Mesenchymal stem cell (in vitro differentiated cells and primary cell): ENCODE data around the gene TECPR2.
A peak's percentile ranks its signal among the peaks of the same experiment; 100 is the strongest.

ENCODE experiments used
- DNase-seq: peaks from one replicate; pipeline ENCODE4 v3.0.0-alpha.2; 2013
- H2AFZ ChIP-seq: one replicate; pipeline ENCODE4 v1.6.1; 2013; ENCODE audit warnings: low read depth, mild to moderate bottlenecking, control low read depth, inconsistent platforms, low read length, moderate library complexity
- H2AK5ac ChIP-seq: 2 replicates; pipeline ENCODE4 v1.6.1; 2013; ENCODE audit warnings: low read length, moderate library complexity, mild to moderate bottlenecking, inconsistent platforms; ENCODE audit not compliant: severe bottlenecking
- H2BK120ac ChIP-seq: one replicate; pipeline ENCODE4 v1.6.1; 2013; ENCODE audit warnings: low read depth, mild to moderate bottlenecking, inconsistent platforms, low read length, moderate library complexity
- H2BK12ac ChIP-seq, 2 experiments: one replicate each; pipeline ENCODE4 v1.6.1; 2013; ENCODE audit warnings: inconsistent platforms in 2 of 2, low read length in 2 of 2, mild to moderate bottlenecking in 2 of 2, moderate library complexity in 2 of 2, control low read depth in 1 of 2
- H2BK15ac ChIP-seq: one replicate; pipeline ENCODE4 v1.6.1; 2013; ENCODE audit warnings: mild to moderate bottlenecking, low read depth, inconsistent platforms; ENCODE audit not compliant: poor library complexity, severe bottlenecking
- H2BK5ac ChIP-seq: 2 replicates; pipeline ENCODE4 v1.6.1; 2013; ENCODE audit warnings: low read depth, mild to moderate bottlenecking, low read length, control low read depth, inconsistent platforms; ENCODE audit not compliant: poor library complexity, severe bottlenecking
- H3K14ac ChIP-seq, 2 experiments: one replicate each; pipeline ENCODE4 v1.6.1; 2013; ENCODE audit warnings: inconsistent platforms in 2 of 2, low read length in 2 of 2, control low read depth in 1 of 2, mild to moderate bottlenecking in 1 of 2, moderate library complexity in 1 of 2
- H3K18ac ChIP-seq, 2 experiments: one replicate each; pipeline ENCODE4 v1.6.1; 2013; ENCODE audit warnings: inconsistent platforms in 2 of 2, low read length in 2 of 2, control low read depth in 1 of 2, low read depth in 1 of 2, mild to moderate bottlenecking in 1 of 2
- H3K23ac ChIP-seq, 2 experiments: one replicate each; pipeline ENCODE4 v1.6.1; 2013; ENCODE audit warnings: inconsistent platforms in 2 of 2, low read length in 2 of 2, mild to moderate bottlenecking in 2 of 2, moderate library complexity in 2 of 2, control low read depth in 1 of 2
- H3K27ac ChIP-seq: 2 replicates; pipeline ENCODE4 v1.5.1; 2013; ENCODE audit warnings: mild to moderate bottlenecking, moderate library complexity, low read length, control low read depth, inconsistent platforms; ENCODE audit not compliant: poor library complexity, severe bottlenecking
- H3K27me3 ChIP-seq, 2 experiments: 2 replicates each; pipeline versions ENCODE4 v1.6.1 to v1.7.0; 2013; ENCODE audit warnings: low read length in 2 of 2, mild to moderate bottlenecking in 2 of 2, moderate library complexity in 2 of 2, control low read depth in 1 of 2, inconsistent platforms in 1 of 2; ENCODE audit not compliant: control insufficient read depth in 1 of 2, insufficient read depth in 1 of 2
- H3K36me3 ChIP-seq, 2 experiments: 2 replicates each; pipeline versions ENCODE4 v1.6.1 to v1.7.0; 2013; ENCODE audit warnings: low read length in 2 of 2, control low read depth in 1 of 2, inconsistent platforms in 1 of 2, low read depth in 1 of 2, mild to moderate bottlenecking in 1 of 2; ENCODE audit not compliant: insufficient read depth in 2 of 2, control insufficient read depth in 1 of 2
- H3K4ac ChIP-seq, 2 experiments: one replicate each; pipeline ENCODE4 v1.6.1; 2013; ENCODE audit warnings: inconsistent platforms in 2 of 2, low read length in 2 of 2, mild to moderate bottlenecking in 2 of 2, moderate library complexity in 2 of 2, control low read depth in 1 of 2, low read depth in 1 of 2
- H3K4me1 ChIP-seq: 2 replicates; pipeline ENCODE4 v1.6.1; 2013; ENCODE audit warnings: low read depth, low read length, control low read depth; ENCODE audit not compliant: control insufficient read depth, insufficient read depth
- H3K4me2 ChIP-seq: 2 replicates; pipeline ENCODE4 v1.6.1; 2013; ENCODE audit warnings: low read length, mild to moderate bottlenecking, inconsistent platforms; ENCODE audit not compliant: poor library complexity, severe bottlenecking
- H3K4me3 ChIP-seq, 2 experiments: 2 replicates each; pipeline versions ENCODE4 v1.5.1 to v1.7.0; 2013; ENCODE audit warnings: low read length in 2 of 2, mild to moderate bottlenecking in 2 of 2, control low read depth in 1 of 2, low read depth in 1 of 2; ENCODE audit not compliant: insufficient read depth in 1 of 2
- H3K79me1 ChIP-seq: replicated peaks from 2 replicates; pipeline ENCODE4 v1.6.1; 2013; ENCODE audit warnings: mild to moderate bottlenecking, control low read depth, low read length, inconsistent platforms; ENCODE audit not compliant: poor library complexity, severe bottlenecking
- H3K9ac ChIP-seq: 2 replicates; pipeline ENCODE4 v1.7.0; 2013; ENCODE audit warnings: mild to moderate bottlenecking, low read length, moderate library complexity
- H3K9me3 ChIP-seq: 2 replicates; pipeline ENCODE4 v1.7.0; 2013; ENCODE audit warnings: mild to moderate bottlenecking, low read length; ENCODE audit not compliant: control insufficient read depth
- H4K8ac ChIP-seq: one replicate; pipeline ENCODE4 v1.6.1; 2013; ENCODE audit warnings: inconsistent platforms, mild to moderate bottlenecking, low read length, moderate library complexity
- H4K91ac ChIP-seq: one replicate; pipeline ENCODE4 v1.6.1; 2013; ENCODE audit warnings: mild to moderate bottlenecking, low read length, inconsistent platforms
- WGBS: methylation state at CpG from one replicate; pipeline ENCODE4 v1.1.7; 2013; ENCODE audit warnings: mixed read lengths; 5-methylcytosine and 5-hydroxymethylcytosine counted together

TECPR2 gene

DNA sequence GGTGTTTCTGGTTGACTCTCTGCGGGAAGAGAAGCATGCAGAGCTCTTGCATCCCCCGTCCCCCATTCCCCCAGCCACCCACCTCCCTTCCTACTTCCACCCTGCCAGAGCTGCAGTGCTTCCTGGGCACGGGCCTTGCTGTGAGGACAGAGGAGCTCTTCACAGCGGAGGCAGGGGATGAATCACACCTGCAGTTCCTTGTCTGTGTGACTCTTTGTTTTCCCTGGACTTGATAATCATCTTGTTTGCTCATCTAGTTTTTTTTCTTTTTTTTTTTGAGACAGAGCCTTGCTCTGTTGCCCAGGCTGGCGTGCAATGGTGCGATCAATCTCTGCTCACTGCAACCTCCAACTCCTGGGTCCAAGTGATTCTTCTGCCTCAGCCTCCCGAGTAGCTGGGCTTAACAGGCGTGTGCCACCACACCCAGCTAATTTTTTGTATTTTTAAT is 119.1 kb downstream of the TECPR2 start:
- Histone ChIP-seq H2BK12ac (no peak overlapping the region), H2BK5ac (no peak overlapping the region), H3K23ac (no peak overlapping the region), H3K36me3 (peaks cover 5 to 16% of the 10 kb centered on the region in 2 experiments), H3K9ac (no peak overlapping the region), H3K27ac (no peak overlapping the region), H3K4me3 (no peak overlapping the region), H3K27me3 (no peaks in the 10 kb centered on the region), H3K14ac (no peak overlapping the region), H3K4me2 (no peak overlapping the region), H3K4ac (no peak overlapping the region), H2AK5ac (no peak overlapping the region), H3K9me3 (no peaks in the 10 kb centered on the region), H2BK15ac (no peak overlapping the region), H2BK120ac (no peak overlapping the region), H3K79me1 (peaks cover 8% of the 10 kb centered on the region), H3K18ac (no peak overlapping the region), H2AFZ (no peak overlapping the region), H3K4me1 (peaks cover 6% of the 10 kb centered on the region), H4K91ac (no peak overlapping the region), H4K8ac (no peak overlapping the region)
- WGBS = 82% methylated on average over 8 of the region's 8 CpGs
- DNase-seq = no peak

DNA sequence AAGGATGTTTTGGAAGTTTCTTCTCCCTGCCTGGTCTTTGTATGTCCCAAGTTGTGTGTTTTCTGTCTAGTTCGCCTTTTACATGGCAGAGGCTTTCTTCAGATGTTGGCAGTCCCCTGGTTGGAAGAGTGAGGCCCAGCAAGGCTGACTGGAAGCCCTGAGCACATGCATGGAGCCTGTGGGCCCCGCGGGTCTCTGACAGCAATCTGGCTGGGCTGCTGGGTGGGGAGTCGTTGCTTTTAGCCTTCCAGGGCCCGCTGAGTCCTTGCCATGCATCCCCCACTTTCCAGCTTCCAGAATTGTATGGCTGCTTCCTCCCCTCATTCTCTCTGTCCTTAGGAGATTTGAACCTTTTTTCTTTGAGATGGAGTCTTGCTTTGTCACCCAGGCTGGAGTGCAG is 121.6 kb downstream of the TECPR2 start:
- H2BK12ac ChIP-seq = no peak overlapping the region
- no peak overlapping the region for H3K18ac ChIP-seq
- H3K27ac ChIP-seq = no peak overlapping the region
- no peaks in the 10 kb centered on the region for H3K9me3 ChIP-seq
- peaks cover 5% of the 10 kb centered on the region for H3K79me1 ChIP-seq
- H2AK5ac ChIP-seq = no peak overlapping the region
- 79% methylated on average over 5 of the region's 5 CpGs for WGBS
- H3K4me2 ChIP-seq = no peak overlapping the region
- H4K91ac ChIP-seq = no peak overlapping the region
- H3K4me1 ChIP-seq = peaks cover 6% of the 10 kb centered on the region
- no peak for DNase-seq
- H2AFZ ChIP-seq = no peak overlapping the region
- H3K36me3 ChIP-seq = peaks cover 5 to 14% of the 10 kb centered on the region in 2 experiments
- no peak overlapping the region for H3K14ac ChIP-seq
- no peak overlapping the region for H2BK15ac ChIP-seq
- no peak overlapping the region for H3K9ac ChIP-seq
- no peak overlapping the region for H4K8ac ChIP-seq
- no peak overlapping the region for H2BK5ac ChIP-seq
- H3K27me3 ChIP-seq = no peaks in the 10 kb centered on the region
- no peak overlapping the region for H3K4ac ChIP-seq
- no peak overlapping the region for H3K23ac ChIP-seq
- H3K4me3 ChIP-seq = no peak overlapping the region
- no peak overlapping the region for H2BK120ac ChIP-seq

DNA sequence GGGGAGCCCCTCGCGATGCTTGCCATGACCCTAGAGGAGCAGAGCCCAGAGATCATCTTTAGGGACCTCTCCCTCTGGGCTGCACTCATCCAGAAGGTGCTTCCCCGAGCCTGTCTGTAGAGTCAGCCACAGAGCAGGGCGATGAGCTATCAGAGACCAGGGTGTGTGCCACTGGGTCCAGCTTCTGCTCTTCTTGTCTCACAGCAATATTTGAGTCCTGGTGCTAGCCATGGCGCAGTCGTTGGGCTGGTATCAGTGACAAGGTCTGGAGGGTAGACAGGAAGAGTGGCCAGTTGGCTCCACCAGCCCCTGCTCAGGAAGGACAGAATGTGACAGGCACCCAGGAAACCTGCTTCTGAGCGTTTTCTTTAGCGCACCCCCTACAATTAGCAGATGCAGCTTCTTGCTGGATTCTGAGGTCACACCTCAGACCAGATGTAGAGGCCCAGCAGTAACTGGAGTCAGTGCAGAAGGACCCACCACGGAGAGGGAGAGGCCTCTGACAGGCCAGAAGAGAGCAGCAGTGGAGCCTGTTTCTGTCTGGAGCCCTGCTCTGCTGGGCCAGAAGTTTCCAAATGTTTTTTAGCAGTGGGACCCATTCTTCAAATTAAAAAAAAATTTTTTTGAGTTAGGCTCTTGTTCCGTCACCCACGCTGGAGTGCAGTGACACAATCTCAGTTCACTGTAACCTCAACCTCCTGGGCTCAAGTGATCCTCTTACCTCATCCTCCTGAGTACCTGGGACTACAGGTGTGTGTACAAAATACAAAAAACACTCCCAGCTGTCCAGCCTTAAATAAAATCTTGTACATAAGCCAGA is 123.2 kb downstream of the TECPR2 start:
- Histone ChIP-seq H3K4ac (no peak overlapping the region), H2AFZ (no peak overlapping the region), H3K79me1 (peaks cover 3% of the 10 kb centered on the region), H3K9me3 (no peaks in the 10 kb centered on the region), H2BK12ac (no peak overlapping the region), H4K91ac (no peak overlapping the region), H2AK5ac (no peak overlapping the region), H3K27ac (no peak overlapping the region), H3K4me3 (no peak overlapping the region), H2BK120ac (no peak overlapping the region), H3K23ac (no peak overlapping the region), H3K9ac (no peak overlapping the region), H3K18ac (no peak overlapping the region), H4K8ac (no peak overlapping the region), H3K27me3 (no peaks in the 10 kb centered on the region), H3K4me2 (no peak overlapping the region), H3K36me3 (peaks cover 5 to 11% of the 10 kb centered on the region in 2 experiments), H2BK5ac (no peak overlapping the region), H2BK15ac (no peak overlapping the region), H3K4me1 (peaks cover 6% of the 10 kb centered on the region), H3K14ac (peak overlapping the region in 1 of 2 experiments; percentile 30)
- WGBS = 93% methylated on average over 11 of the region's 11 CpGs
- no peak for DNase-seq

- Histone ChIP-seq H3K4me1 (peaks cover 5% of the 10 kb centered on the region), H3K79me1 (peaks cover 5% of the 10 kb centered on the region), H2BK120ac (no peak overlapping the region), H3K18ac (no peak overlapping the region), H2BK12ac (no peak overlapping the region), H2BK15ac (no peak overlapping the region), H3K14ac (no peak overlapping the region), H2AFZ (no peak overlapping the region), H3K9me3 (no peaks in the 10 kb centered on the region), H3K36me3 (peaks cover 5 to 14% of the 10 kb centered on the region in 2 experiments), H3K9ac (no peak overlapping the region), H3K4me3 (no peak overlapping the region), H4K91ac (no peak overlapping the region), H2BK5ac (no peak overlapping the region), H3K23ac (no peak overlapping the region), H4K8ac (no peak overlapping the region), H3K4ac (no peak overlapping the region), H2AK5ac (no peak overlapping the region), H3K4me2 (no peak overlapping the region), H3K27ac (no peak overlapping the region), H3K27me3 (no peaks in the 10 kb centered on the region)
- 83% methylated on average over 16 of the region's 17 CpGs for WGBS
- no peak for DNase-seq
Observed at GRCh38 chr14:102486513-102487203, 123.9 kb downstream of the TECPR2 start.
